Left ventricle myocardium inferior (tissue), 1 donor: ENCODE measurements around the gene IMPACT. TPM values are rescaled to one million over a fixed set of nuclear protein-coding genes. Genes with fewer than 3 reads are reported as not detected.

Experiments used
- DNase-seq: peaks from one replicate; pipeline ENCODE4 v3.0.0-alpha.2; 2020
- H3K27ac ChIP-seq: fragments of 200-600 bp; replicated peaks from 2 replicates; pipeline ENCODE4 v1.8.0; 2021
- H3K27me3 ChIP-seq: fragments of 200-600 bp; 2 replicates; pipeline ENCODE4 v1.8.0; 2021; ENCODE audit warnings: low read depth
- H3K36me3 ChIP-seq: fragments of 200-600 bp; 2 replicates; pipeline ENCODE4 v1.8.0; 2021
- H3K4me1 ChIP-seq: fragments of 200-600 bp; 2 replicates; pipeline ENCODE4 v1.8.0; 2021
- H3K4me3 ChIP-seq: fragments of 200-600 bp; 2 replicates; pipeline ENCODE4 v1.8.0; 2021; ENCODE audit warnings: mild to moderate bottlenecking, moderate library complexity
- H3K9me3 ChIP-seq: fragments of 200-600 bp; replicated peaks from 2 replicates; pipeline ENCODE4 v1.8.0; 2021
- intact Hi-C: fragments of 100-400 bp; cut with micrococcal nuclease; formaldehyde crosslinking; loops from one replicate; pipeline ENCODE4 v1.11.0; 2022
- total RNA-seq: library from RNA; stranded (reverse); fragmentation: NEBNext Ultra II Directional; extraction: Animal tissue kit (Norgen Biotek cat#: 25700); gene quantifications from one replicate; pipeline ENCODE4 v1.2.1, GENCODE V29; 2021
- TF ChIP-seq, protein P1 (sequence below): fragments of 200-600 bp; IDR thresholded peaks from 2 replicates; pipeline ENCODE4 v1.8.0; 2021; ENCODE audit warnings: antibody characterized with exemption, mild to moderate bottlenecking, borderline replicate concordance
- donor health status: DM: no; HTN: yes; CAD: no; lungs with severe emphysema.

IMPACT gene
- total RNA-seq, 1 donor from 2014 or later, result 20.2 TPM

DNA sequence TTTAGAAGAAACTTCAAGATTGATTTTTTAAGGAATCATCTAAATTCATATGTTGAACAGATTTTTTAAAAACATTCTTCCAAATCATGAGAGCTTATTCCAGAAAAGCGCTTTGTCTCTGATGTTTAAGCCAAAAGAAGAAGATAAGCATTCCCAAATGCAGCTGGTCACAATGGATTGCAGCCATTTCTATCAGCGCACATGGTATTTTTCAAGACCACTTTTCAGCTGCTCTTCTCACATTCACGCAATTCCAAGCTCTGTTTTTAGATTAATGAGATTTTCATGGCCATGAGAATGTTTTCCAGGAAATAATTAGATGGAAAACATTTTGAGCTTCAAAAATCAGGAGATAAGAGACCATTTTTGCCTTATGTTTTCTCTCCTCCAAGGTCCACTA lies 37.5 kb upstream of the IMPACT start:
- no peaks in the 10 kb centered on the region for H3K27me3 ChIP-seq
- no peaks in the 10 kb centered on the region for H3K36me3 ChIP-seq
- no peaks in the 10 kb centered on the region for H3K4me1 ChIP-seq
- intact Hi-C loops, result no loop called here
- no peak overlapping the region for H3K4me3 ChIP-seq
- DNase-seq, result no peak
- no peaks in the 10 kb centered on the region for H3K9me3 ChIP-seq
- TF ChIP-seq, protein P1, sequence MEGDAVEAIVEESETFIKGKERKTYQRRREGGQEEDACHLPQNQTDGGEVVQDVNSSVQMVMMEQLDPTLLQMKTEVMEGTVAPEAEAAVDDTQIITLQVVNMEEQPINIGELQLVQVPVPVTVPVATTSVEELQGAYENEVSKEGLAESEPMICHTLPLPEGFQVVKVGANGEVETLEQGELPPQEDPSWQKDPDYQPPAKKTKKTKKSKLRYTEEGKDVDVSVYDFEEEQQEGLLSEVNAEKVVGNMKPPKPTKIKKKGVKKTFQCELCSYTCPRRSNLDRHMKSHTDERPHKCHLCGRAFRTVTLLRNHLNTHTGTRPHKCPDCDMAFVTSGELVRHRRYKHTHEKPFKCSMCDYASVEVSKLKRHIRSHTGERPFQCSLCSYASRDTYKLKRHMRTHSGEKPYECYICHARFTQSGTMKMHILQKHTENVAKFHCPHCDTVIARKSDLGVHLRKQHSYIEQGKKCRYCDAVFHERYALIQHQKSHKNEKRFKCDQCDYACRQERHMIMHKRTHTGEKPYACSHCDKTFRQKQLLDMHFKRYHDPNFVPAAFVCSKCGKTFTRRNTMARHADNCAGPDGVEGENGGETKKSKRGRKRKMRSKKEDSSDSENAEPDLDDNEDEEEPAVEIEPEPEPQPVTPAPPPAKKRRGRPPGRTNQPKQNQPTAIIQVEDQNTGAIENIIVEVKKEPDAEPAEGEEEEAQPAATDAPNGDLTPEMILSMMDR, result no peak
- no peak overlapping the region for H3K27ac ChIP-seq

DNA sequence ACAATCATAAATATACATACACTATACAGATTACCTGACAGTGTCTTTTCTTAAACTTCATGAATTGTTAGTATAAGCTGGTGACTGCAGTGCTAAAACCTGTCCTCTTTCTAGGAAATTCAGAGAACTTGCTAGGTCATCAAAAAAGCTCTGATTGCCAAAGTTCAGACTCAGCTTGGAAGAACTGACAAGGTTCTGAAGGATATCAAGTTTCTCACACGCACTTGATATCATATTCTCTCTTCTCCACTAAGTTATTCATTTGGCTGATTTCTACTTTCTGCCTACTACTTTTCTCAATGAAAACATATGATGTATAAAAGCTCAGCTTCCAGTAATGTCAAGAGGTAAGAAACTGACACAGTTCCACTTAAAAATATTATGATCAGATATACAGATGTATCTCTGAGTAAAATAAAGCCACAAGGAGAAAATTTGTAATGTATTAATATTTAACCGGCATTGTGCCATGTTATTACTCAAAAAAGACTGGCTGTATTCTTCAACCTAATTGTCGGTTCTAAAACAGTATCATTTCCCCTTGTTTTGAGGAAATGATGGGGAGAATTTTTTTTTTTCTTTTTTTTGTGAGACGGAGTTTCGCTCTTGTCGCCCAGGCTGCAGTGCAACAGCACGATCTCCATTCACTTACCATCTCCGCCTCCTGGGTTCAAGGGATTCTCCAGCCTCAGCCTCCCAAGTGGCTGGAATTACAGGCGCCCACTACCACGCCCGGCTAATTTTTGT lies 31.2 kb upstream of the IMPACT start:
- H3K27me3 ChIP-seq, result no peaks in the 10 kb centered on the region
- TF ChIP-seq, protein P1, result no peak
- H3K36me3 ChIP-seq, result no peaks in the 10 kb centered on the region
- H3K9me3 ChIP-seq, result no peaks in the 10 kb centered on the region
- H3K4me3 ChIP-seq, result no peak overlapping the region
- DNase-seq, result no peak
- H3K27ac ChIP-seq, result no peak overlapping the region
- intact Hi-C loops, result no loop called here
- peaks cover 22% of the 10 kb centered on the region for H3K4me1 ChIP-seq

DNA sequence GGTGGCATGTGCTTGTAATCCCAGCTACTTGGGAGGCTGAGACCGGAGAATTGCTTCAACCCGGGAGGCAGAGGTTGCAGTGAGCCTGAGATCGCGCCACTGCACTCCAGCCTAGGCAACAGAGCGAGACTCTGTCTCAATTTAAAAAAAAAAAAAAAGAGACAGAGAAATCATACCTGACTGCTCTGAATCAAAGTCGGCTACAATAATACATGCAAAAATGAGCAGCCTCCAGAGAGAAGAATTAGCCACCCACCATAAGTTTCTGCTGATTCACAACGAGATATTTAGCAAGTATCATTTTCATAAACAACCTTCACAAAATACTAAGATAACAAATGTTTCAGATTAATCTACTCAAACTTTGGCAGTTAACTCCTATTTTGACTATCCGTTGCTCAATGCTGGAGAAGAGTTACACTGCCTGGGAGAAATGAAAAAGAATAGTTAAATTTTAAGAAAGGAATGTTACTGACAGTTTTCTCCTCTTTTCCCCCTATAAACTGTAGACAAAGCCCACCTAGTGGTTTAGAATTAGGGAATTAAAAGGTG lies 30.3 kb upstream of the IMPACT start:
- intact Hi-C loops, result no loop called here
- Histone ChIP-seq H3K27me3 (no peaks in the 10 kb centered on the region), H3K9me3 (no peaks in the 10 kb centered on the region), H3K36me3 (no peaks in the 10 kb centered on the region), H3K4me1 (peaks cover 22% of the 10 kb centered on the region), H3K4me3 (no peak overlapping the region), H3K27ac (no peak overlapping the region)
- TF ChIP-seq, protein P1, result no peak
- DNase-seq, result no peak

DNA sequence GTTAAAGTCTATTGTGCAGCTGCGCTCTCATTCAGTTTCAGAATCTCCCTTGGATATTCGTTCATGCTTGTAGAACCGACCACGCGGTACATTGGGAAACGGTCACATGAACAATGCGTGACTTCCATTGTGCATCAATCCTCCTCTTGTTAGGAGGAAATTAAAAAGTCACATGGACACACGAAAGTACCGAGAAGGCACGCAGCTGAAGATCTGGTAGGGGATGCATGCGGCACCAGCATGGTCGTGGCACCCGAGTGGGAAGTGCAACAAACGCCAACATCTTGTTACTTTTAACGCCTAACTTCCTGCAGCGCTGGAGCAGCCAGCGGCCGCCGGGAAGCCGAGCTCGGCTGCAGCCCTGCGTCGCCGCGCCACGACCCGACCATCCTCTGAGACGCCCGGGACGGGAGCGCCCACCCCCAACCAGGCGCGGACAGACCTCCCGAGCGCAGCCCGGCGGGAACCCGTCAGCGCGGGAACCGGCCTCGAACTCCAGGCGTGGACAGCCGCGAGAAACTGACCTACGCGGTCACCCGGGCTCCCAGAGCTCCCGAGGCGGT lies 29.3 kb upstream of the IMPACT start:
- no peaks in the 10 kb centered on the region for H3K9me3 ChIP-seq
- no peak for DNase-seq
- H3K27ac ChIP-seq, result peak overlapping the region; percentile 87
- H3K4me1 ChIP-seq, result peaks cover 22% of the 10 kb centered on the region
- intact Hi-C loops, result no loop called here
- peak overlapping the region; percentile 74 for H3K4me3 ChIP-seq
- no peaks in the 10 kb centered on the region for H3K27me3 ChIP-seq
- no peaks in the 10 kb centered on the region for H3K36me3 ChIP-seq
- TF ChIP-seq, protein P1, result no peak

DNA sequence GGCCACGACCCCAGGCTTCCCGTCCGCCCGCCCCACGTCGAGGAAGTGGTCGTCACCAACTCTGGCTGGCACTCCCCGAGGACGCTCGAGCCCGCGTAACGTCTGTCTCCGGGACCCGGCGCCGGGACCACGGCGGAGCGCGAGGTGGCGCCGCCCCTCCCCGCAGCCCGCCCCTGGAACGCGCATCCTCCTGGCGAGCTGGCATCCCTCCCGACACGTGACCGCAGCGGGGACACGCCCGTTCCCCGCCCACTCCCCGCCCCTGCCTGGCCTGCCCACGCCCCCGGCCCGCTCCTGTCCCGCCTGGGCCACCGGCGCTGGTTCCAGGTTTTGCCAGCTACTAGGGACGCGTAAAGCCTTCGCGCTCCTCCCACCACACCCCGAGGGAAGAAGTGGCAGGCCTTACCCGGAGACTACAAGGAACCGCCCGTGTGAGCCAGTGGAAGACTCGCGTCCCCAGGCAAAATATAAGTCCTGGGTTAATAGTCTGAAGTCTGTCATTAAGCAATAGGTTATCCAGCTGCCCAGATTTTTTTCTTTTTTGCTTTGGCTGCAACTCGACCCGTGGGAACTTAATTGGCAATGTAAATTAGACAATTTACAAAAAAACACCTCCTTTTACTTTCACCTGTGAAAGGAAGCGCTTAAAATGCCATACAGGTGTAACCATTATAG lies 28.6 kb upstream of the IMPACT start, which contains the start of gene OSBPL1A:
OSBPL1A (minus strand) TSS at position 131 of the 675 bp plus-strand sequence. CDS start 20,291 bp downstream, outside the sequence.
- no peaks in the 10 kb centered on the region for H3K36me3 ChIP-seq
- TF ChIP-seq, protein P1, result peak; percentile 17
- peak; percentile 95 for DNase-seq
- H3K9me3 ChIP-seq, result no peaks in the 10 kb centered on the region
- peak within 1 kb of the TSS; percentile 87 for H3K27ac ChIP-seq
- H3K27me3 ChIP-seq, result no peaks in the 10 kb centered on the region
- H3K4me3 ChIP-seq, result peak within 1 kb of the TSS; percentile 74
- intact Hi-C loops, result no loop called here
- H3K4me1 ChIP-seq, result peaks cover 22% of the 10 kb centered on the region
